ENCODE data around the gene ST6GALNAC3. TPM values are rescaled to one million over a fixed set of nuclear protein-coding genes. Genes with fewer than 3 reads are reported as not detected.

ST6GALNAC3 gene
- total RNA-seq, 4 donors from 2014 or later: 0.79 to 5.3 (median 1.6) TPM

GRCh38 chr1:76585980-76586674 is 511.6 kb downstream of the ST6GALNAC3 start:
- Histone ChIP-seq H3K27ac (no peak overlapping the region), H3K36me3 (no peaks in the 10 kb centered on the region), H3K4me3 (no peak overlapping the region), H3K9me3 (no peaks in the 10 kb centered on the region), H3K4me1 (no peaks in the 10 kb centered on the region), H3K27me3 (no peaks in the 10 kb centered on the region)
- no peak for DNase-seq (ENCODE audit: low spot score in 2 of 2)
- 81% methylated on average over 4 of the region's 4 CpGs for WGBS
- TF ChIP-seq EP300 (IDR thresholded peaks at IDR 0.05): no peak
- TF ChIP-seq POLR2AphosphoS5 (IDR thresholded peaks at IDR 0.05): no peak
- no peak for TF ChIP-seq POLR2A (IDR thresholded peaks at IDR 0.05)
- TF ChIP-seq CTCF (IDR thresholded peaks at IDR 0.05): no peak

- no peaks in the 10 kb centered on the region for H3K9me3 ChIP-seq
- TF ChIP-seq CTCF (IDR thresholded peaks at IDR 0.05) (no peak), POLR2AphosphoS5 (IDR thresholded peaks at IDR 0.05) (no peak), POLR2A (IDR thresholded peaks at IDR 0.05) (no peak), EP300 (IDR thresholded peaks at IDR 0.05) (no peak)
- DNase-seq (ENCODE audit: low spot score in 2 of 2): no peak
- no peaks in the 10 kb centered on the region for H3K36me3 ChIP-seq
- H3K27me3 ChIP-seq: no peaks in the 10 kb centered on the region
- no peak overlapping the region for H3K27ac ChIP-seq
- H3K4me3 ChIP-seq: no peak overlapping the region
- no peaks in the 10 kb centered on the region for H3K4me1 ChIP-seq
- 91% methylated on average over 9 of the region's 9 CpGs for WGBS
These were observed 512.7 kb downstream of the ST6GALNAC3 start for GRCh38 chr1:76587212-76587611.

- DNase-seq (ENCODE audit: low spot score in 2 of 2): no peak
- no peak overlapping the region for H3K27ac ChIP-seq
- H3K27me3 ChIP-seq: no peaks in the 10 kb centered on the region
- WGBS: 94% methylated on average over 1 of the region's 1 CpG
- no peaks in the 10 kb centered on the region for H3K36me3 ChIP-seq
- H3K4me1 ChIP-seq: no peaks in the 10 kb centered on the region
- no peak for TF ChIP-seq CTCF (IDR thresholded peaks at IDR 0.05)
- H3K9me3 ChIP-seq: no peaks in the 10 kb centered on the region
- no peak overlapping the region for H3K4me3 ChIP-seq
These were observed 516.9 kb downstream of the ST6GALNAC3 start for GRCh38 chr1:76591461-76591860.

GRCh38 chr1:76591963-76592362 is 517.4 kb downstream of the ST6GALNAC3 start:
- DNase-seq (ENCODE audit: low spot score in 2 of 2): no peak
- H3K27me3 ChIP-seq: no peaks in the 10 kb centered on the region

GRCh38 chr1:76593141-76593540 is 518.6 kb downstream of the ST6GALNAC3 start:
- Histone ChIP-seq H3K4me1 (no peaks in the 10 kb centered on the region), H3K27ac (no peak overlapping the region), H3K27me3 (no peaks in the 10 kb centered on the region), H3K9me3 (no peaks in the 10 kb centered on the region), H3K36me3 (no peaks in the 10 kb centered on the region), H3K4me3 (no peak overlapping the region)
- DNase-seq (ENCODE audit: low spot score in 2 of 2): no peak
- no peak for TF ChIP-seq POLR2A (IDR thresholded peaks at IDR 0.05)
- TF ChIP-seq CTCF (IDR thresholded peaks at IDR 0.05): no peak
- TF ChIP-seq POLR2AphosphoS5 (IDR thresholded peaks at IDR 0.05): no peak
- no peak for TF ChIP-seq EP300 (IDR thresholded peaks at IDR 0.05)

More at GRCh38 chr1:76591963-76592362, 517.4 kb downstream of the ST6GALNAC3 start:
- Histone ChIP-seq H3K27ac (no peak overlapping the region), H3K4me1 (no peaks in the 10 kb centered on the region), H3K36me3 (no peaks in the 10 kb centered on the region), H3K9me3 (no peaks in the 10 kb centered on the region), H3K4me3 (no peak overlapping the region)
- 73% methylated on average over 2 of the region's 2 CpGs for WGBS
- TF ChIP-seq CTCF (IDR thresholded peaks at IDR 0.05): no peak
- no peak for TF ChIP-seq EP300 (IDR thresholded peaks at IDR 0.05)
- TF ChIP-seq POLR2A (IDR thresholded peaks at IDR 0.05): no peak
- no peak for TF ChIP-seq POLR2AphosphoS5 (IDR thresholded peaks at IDR 0.05)
